ENCODE measurements around the gene NINJ2. TPM values are rescaled to one million over a fixed set of nuclear protein-coding genes. Genes with fewer than 3 reads are reported as not detected.

Gene NINJ2
- total RNA-seq, 1 experiment from 2014 or later, result 0.24 TPM

DNA sequence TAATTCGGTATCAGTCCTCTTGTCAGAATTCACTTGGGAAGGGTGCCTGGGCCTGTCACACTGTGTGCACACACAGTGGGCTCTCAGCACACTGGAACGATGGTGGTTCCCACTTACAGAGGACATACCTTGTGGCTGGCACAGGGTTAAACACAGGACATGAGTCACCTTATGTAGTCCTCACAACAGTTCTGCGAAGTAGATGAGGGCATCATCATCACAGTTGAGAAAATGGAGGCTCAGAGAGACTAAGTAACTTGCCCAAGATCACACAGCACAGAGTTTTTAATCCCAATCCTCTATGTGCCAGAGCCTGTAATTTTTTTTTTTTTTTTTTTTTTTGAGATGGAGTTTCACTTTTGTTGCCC, 90.7 kb downstream of the NINJ2 start:
- Histone ChIP-seq H2AFZ (ENCODE audit: low read length) (no peak overlapping the region), H2AK5ac (ENCODE audit: insufficient read length, low read length) (no peak overlapping the region), H2BK120ac (ENCODE audit: low read depth, low read length, poor library complexity, severe bottlenecking) (no peak overlapping the region), H3K79me1 (ENCODE audit: insufficient read depth, low read depth, low read length, poor library complexity, severe bottlenecking) (no peaks in the 10 kb centered on the region), H3K14ac (ENCODE audit: insufficient read depth, low read length) (no peak overlapping the region), H3K79me2 (ENCODE audit: insufficient read depth, low read length) (no peaks in the 10 kb centered on the region), H4K5ac (ENCODE audit: insufficient read length, low read depth, low read length) (no peak overlapping the region), H2BK12ac (ENCODE audit: insufficient read length, low read depth, low read length) (no peak overlapping the region), H3K4me2 (ENCODE audit: insufficient read depth, insufficient read length, low read length) (no peak overlapping the region), H3K23me2 (ENCODE audit: insufficient read length, low read depth, low read length, poor library complexity, severe bottlenecking) (peaks cover 11% of the 10 kb centered on the region), H3K9ac (ENCODE audit: extremely low read depth, insufficient read length, low read length) (no peak overlapping the region), H3K27me3 (ENCODE audit: insufficient read depth, low read length) (no peaks in the 10 kb centered on the region), H2BK15ac (ENCODE audit: low read depth, low read length) (no peak overlapping the region), H3K18ac (ENCODE audit: insufficient read length, low read depth, low read length) (no peak overlapping the region), H3K4me1 (ENCODE audit: insufficient read depth, low read length) (no peaks in the 10 kb centered on the region; the same call in 1 of the 2 replicates), H3T11ph (ENCODE audit: low read length) (no peak overlapping the region), H4K20me1 (ENCODE audit: control insufficient read depth, insufficient read depth, insufficient read length) (no peaks in the 10 kb centered on the region), H3K4ac (ENCODE audit: low read depth, low read length) (no peak overlapping the region), H3K27ac (ENCODE audit: insufficient read length, low read depth, low read length) (no peak overlapping the region), H3K9me3 (ENCODE audit: control insufficient read depth, low read depth, low read length) (no peaks in the 10 kb centered on the region), H3K23ac (ENCODE audit: insufficient read length, low read depth, low read length) (no peak overlapping the region), H2BK5ac (ENCODE audit: insufficient read length, low read length) (no peak overlapping the region), H3K56ac (ENCODE audit: insufficient read length, low read depth, low read length) (no peak overlapping the region), H2BK20ac (ENCODE audit: low read depth, low read length, poor library complexity, severe bottlenecking) (no peak overlapping the region), H4K91ac (ENCODE audit: insufficient read length, low read depth, low read length) (no peak overlapping the region), H4K8ac (replicated peaks; ENCODE audit: insufficient read length, low read depth, low read length) (no peak overlapping the region)
- TF ChIP-seq, protein P1, sequence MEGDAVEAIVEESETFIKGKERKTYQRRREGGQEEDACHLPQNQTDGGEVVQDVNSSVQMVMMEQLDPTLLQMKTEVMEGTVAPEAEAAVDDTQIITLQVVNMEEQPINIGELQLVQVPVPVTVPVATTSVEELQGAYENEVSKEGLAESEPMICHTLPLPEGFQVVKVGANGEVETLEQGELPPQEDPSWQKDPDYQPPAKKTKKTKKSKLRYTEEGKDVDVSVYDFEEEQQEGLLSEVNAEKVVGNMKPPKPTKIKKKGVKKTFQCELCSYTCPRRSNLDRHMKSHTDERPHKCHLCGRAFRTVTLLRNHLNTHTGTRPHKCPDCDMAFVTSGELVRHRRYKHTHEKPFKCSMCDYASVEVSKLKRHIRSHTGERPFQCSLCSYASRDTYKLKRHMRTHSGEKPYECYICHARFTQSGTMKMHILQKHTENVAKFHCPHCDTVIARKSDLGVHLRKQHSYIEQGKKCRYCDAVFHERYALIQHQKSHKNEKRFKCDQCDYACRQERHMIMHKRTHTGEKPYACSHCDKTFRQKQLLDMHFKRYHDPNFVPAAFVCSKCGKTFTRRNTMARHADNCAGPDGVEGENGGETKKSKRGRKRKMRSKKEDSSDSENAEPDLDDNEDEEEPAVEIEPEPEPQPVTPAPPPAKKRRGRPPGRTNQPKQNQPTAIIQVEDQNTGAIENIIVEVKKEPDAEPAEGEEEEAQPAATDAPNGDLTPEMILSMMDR (conservative IDR thresholded peaks at IDR 0.05), result no peak
- no peak overlapping the region for H3K4me3 Mint-ChIP-seq
- H3K9me3 Mint-ChIP-seq, result peaks cover 2 to 6% of the 10 kb centered on the region in 2 experiments; a peak in 2 of 5 replicates
- peaks cover 21% of the 10 kb centered on the region for H3K27me3 Mint-ChIP-seq (ENCODE audit: low read depth)
- peaks cover 18 to 20% of the 10 kb centered on the region in 2 experiments for H3K4me1 Mint-ChIP-seq
- no peak overlapping the region for H3K27ac Mint-ChIP-seq
- no CpG with 5 or more reads among the region's 3 CpGs for WGBS (ENCODE audit: extremely low coverage, insufficient read length, low lambda C conversion rate)
- no peak for DNase-seq
- peaks cover 0 to 2% (median 0%) of the 10 kb centered on the region in 3 experiments; a peak in 3 of 7 replicates for H3K36me3 Mint-ChIP-seq (ENCODE audit: insufficient read depth in 1 of 3, low read depth in 3 of 3)

Measured in H9 (cell line).